Endodermal cell (in vitro differentiated cells): ENCODE measurements around the gene GRK4. TPM values are rescaled to one million over a fixed set of nuclear protein-coding genes. Genes with fewer than 3 reads are reported as not detected.
A peak's percentile ranks its signal among the peaks of the same experiment; 100 is the strongest.

Source experiments
- DNase-seq: peaks from one replicate; pipeline ENCODE4 v3.0.0-alpha.2; 2017
- H3K27ac ChIP-seq: 2 replicates; pipeline ENCODE4 v1.5.1; 2013; ENCODE audit warnings: mild to moderate bottlenecking, low read depth, low read length, moderate library complexity
- H3K27me3 ChIP-seq: 2 replicates; pipeline ENCODE4 v1.6.1; 2013; ENCODE audit warnings: mild to moderate bottlenecking, low read length, moderate library complexity; ENCODE audit not compliant: insufficient read depth, control insufficient read depth, poor library complexity, severe bottlenecking
- H3K36me3 ChIP-seq: 2 replicates; pipeline ENCODE4 v1.7.0; 2013; ENCODE audit warnings: mild to moderate bottlenecking, low read length, moderate library complexity; ENCODE audit not compliant: control insufficient read depth, insufficient read depth
- H3K4me1 ChIP-seq: one replicate; pipeline ENCODE4 v1.7.0; 2013; ENCODE audit warnings: low read length; ENCODE audit not compliant: control insufficient read depth, insufficient read depth
- H3K4me3 ChIP-seq: 2 replicates; pipeline ENCODE4 v1.5.1; 2013; ENCODE audit warnings: mild to moderate bottlenecking, low read length, moderate library complexity
- H3K9ac ChIP-seq: 2 replicates; pipeline ENCODE4 v1.6.1; 2013; ENCODE audit warnings: mild to moderate bottlenecking, low read length, moderate library complexity; ENCODE audit not compliant: poor library complexity, severe bottlenecking; ENCODE audit errors: extremely low read depth
- H3K9me3 ChIP-seq: 2 replicates; pipeline ENCODE4 v1.6.1; 2013; ENCODE audit warnings: mild to moderate bottlenecking, low read length, moderate library complexity; ENCODE audit not compliant: control insufficient read depth
- H3K27ac Mint-ChIP-seq: 2 replicates; pipeline ENCODE4 v1.8.0; 2020; ENCODE audit warnings: mixed read lengths
- H3K27me3 Mint-ChIP-seq: 2 replicates; pipeline ENCODE4 v1.8.0; 2021; ENCODE audit warnings: mild to moderate bottlenecking, mixed read lengths; ENCODE audit not compliant: insufficient read depth
- H3K36me3 Mint-ChIP-seq: 2 replicates; pipeline ENCODE4 v1.8.0; 2020; ENCODE audit warnings: low read depth, mixed read lengths
- H3K4me1 Mint-ChIP-seq: 2 replicates; pipeline ENCODE4 v1.8.0; 2020; ENCODE audit warnings: mixed read lengths
- H3K4me3 Mint-ChIP-seq: 2 replicates; pipeline ENCODE4 v1.8.0; 2020; ENCODE audit warnings: mild to moderate bottlenecking, moderate library complexity, mixed read lengths
- H3K9me3 Mint-ChIP-seq: 2 replicates; pipeline ENCODE4 v1.8.0; 2020; ENCODE audit warnings: mild to moderate bottlenecking, mixed read lengths
- WGBS, 2 experiments: methylation state at CpG; one replicate each; pipeline versions ENCODE4 v1.1.5 to v1.1.7; 2013; ENCODE audit warnings: missing lambda C conversion rate in 2 of 2, mixed read lengths in 1 of 2; ENCODE audit not compliant: insufficient coverage in 1 of 2, insufficient read length in 1 of 2; 5-methylcytosine and 5-hydroxymethylcytosine counted together
- total RNA-seq, 2 donors: library from RNA; stranded (reverse); fragmentation: NEBNext Ultra II Directional in 1 of 2; extraction: Animal tissue kit (Norgen Biotek cat#: 25700) in 1 of 2; gene quantifications; 2 replicates in 1 of 2; 3 replicates in 1 of 2; pipeline ENCODE4 v1.2.1, GENCODE V29; 2021
- TF ChIP-seq, protein P1 (sequence below): fragments of 200-600 bp; sonication (generic); conservative IDR thresholded peaks from 2 replicates; pipeline ENCODE4 v1.5.0; 2021; ENCODE audit warnings: antibody characterized with exemption, mild to moderate bottlenecking

Gene GRK4
- total RNA-seq, 2 donors from 2014 or later = 2.8 to 4.2 TPM

GRCh38 chr4:2961421-2961810 is 2.0 kb upstream of the GRK4 start:
- Mint-ChIP-seq H3K4me1 (peaks cover 19% of the 10 kb centered on the region), H3K27me3 (peaks cover 5% of the 10 kb centered on the region), H3K4me3 (peak overlapping the region; percentile 90), H3K9me3 (peaks cover 3% of the 10 kb centered on the region), H3K27ac (peak overlapping the region; percentile 18), H3K36me3 (peaks cover 24% of the 10 kb centered on the region)
- Histone ChIP-seq H3K4me3 (peak overlapping the region; percentile 88), H3K27ac (no peak overlapping the region), H3K4me1 (peaks cover 4% of the 10 kb centered on the region), H3K9ac (peak overlapping the region; percentile 82), H3K9me3 (peaks cover 3% of the 10 kb centered on the region), H3K27me3 (no peaks in the 10 kb centered on the region), H3K36me3 (peaks cover 23% of the 10 kb centered on the region)
- peak; percentile 65 for DNase-seq
- TF ChIP-seq, protein P1, sequence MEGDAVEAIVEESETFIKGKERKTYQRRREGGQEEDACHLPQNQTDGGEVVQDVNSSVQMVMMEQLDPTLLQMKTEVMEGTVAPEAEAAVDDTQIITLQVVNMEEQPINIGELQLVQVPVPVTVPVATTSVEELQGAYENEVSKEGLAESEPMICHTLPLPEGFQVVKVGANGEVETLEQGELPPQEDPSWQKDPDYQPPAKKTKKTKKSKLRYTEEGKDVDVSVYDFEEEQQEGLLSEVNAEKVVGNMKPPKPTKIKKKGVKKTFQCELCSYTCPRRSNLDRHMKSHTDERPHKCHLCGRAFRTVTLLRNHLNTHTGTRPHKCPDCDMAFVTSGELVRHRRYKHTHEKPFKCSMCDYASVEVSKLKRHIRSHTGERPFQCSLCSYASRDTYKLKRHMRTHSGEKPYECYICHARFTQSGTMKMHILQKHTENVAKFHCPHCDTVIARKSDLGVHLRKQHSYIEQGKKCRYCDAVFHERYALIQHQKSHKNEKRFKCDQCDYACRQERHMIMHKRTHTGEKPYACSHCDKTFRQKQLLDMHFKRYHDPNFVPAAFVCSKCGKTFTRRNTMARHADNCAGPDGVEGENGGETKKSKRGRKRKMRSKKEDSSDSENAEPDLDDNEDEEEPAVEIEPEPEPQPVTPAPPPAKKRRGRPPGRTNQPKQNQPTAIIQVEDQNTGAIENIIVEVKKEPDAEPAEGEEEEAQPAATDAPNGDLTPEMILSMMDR = no peak
- 61 to 83% methylated on average over 2 to 8 of the region's 8 CpGs for WGBS, 2 experiments

GRCh38 chr4:2961811-2962441 is 1.4 kb upstream of the GRK4 start:
- peak overlapping the region; percentile 88 for H3K4me3 ChIP-seq
- Mint-ChIP-seq H3K36me3 (peaks cover 19% of the 10 kb centered on the region), H3K27ac (peak overlapping the region; percentile 98), H3K4me3 (peak overlapping the region; percentile 90), H3K27me3 (peaks cover 5% of the 10 kb centered on the region), H3K4me1 (peaks cover 19% of the 10 kb centered on the region), H3K9me3 (no peaks in the 10 kb centered on the region)
- H3K36me3 ChIP-seq = peaks cover 18% of the 10 kb centered on the region
- H3K27ac ChIP-seq = no peak overlapping the region
- TF ChIP-seq, protein P1 = no peak
- whole genome bisulfite sequencing, 2 experiments = 46 to 64% methylated on average over 7 to 14 of the region's 14 CpGs
- DNase-seq = peak; percentile 62
- H3K27me3 ChIP-seq = no peaks in the 10 kb centered on the region
- peaks cover 4% of the 10 kb centered on the region for H3K4me1 ChIP-seq
- H3K9ac ChIP-seq = peak overlapping the region; percentile 82
- no peaks in the 10 kb centered on the region for H3K9me3 ChIP-seq

DNA sequence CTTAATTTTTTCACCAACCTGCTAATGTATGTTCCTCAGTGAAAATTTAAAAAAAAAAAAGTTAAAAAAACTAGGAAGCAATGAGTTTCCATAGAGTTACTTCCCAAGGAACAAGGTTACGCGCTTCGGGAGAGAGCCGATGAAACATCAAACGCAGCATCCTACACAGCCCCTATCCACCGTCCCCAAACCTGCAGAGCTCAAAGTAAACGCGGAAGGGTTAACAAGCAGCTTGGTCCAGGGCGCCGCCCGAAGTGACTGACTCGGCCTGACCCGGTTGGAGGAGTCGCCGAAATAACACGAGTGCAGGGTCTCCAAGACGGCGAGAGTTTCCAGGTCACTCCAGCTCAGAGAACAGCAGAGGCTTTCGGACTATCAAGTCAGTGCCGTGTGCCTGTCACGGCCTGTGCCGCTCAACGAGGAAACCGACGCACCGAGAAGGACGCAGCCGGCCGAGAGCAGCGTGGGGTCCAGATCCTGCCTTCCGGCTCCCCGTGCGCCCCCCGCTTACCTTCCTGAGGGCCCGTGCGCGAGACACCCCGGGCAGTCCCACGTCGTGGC is 677 bp upstream of the GRK4 start:
- TF ChIP-seq, protein P1 = no peak
- DNase-seq = peak; percentile 87

More for the DNA sequence above, 677 bp upstream of the GRK4 start:
- WGBS, 2 experiments = 0 to 1% methylated on average over 20 to 40 of the region's 40 CpGs
- peak overlapping the region; percentile 80 for H3K27ac ChIP-seq
- Mint-ChIP-seq H3K27ac (peak overlapping the region; percentile 98), H3K36me3 (peaks cover 11% of the 10 kb centered on the region), H3K4me1 (peaks cover 19% of the 10 kb centered on the region), H3K4me3 (peak overlapping the region; percentile 90), H3K9me3 (no peaks in the 10 kb centered on the region), H3K27me3 (peaks cover 5% of the 10 kb centered on the region)
- no peaks in the 10 kb centered on the region for H3K27me3 ChIP-seq
- H3K4me3 ChIP-seq = peak overlapping the region; percentile 88
- H3K9me3 ChIP-seq = no peaks in the 10 kb centered on the region
- peaks cover 10% of the 10 kb centered on the region for H3K36me3 ChIP-seq
- peak overlapping the region; percentile 82 for H3K9ac ChIP-seq
- peaks cover 4% of the 10 kb centered on the region for H3K4me1 ChIP-seq
